GM23248 (cell line): ENCODE results near the gene ARSI.

Experiments
- EZH2 ChIP-seq: fragments of 200-600 bp; sonication (generic); IDR thresholded peaks from 2 replicates; pipeline ENCODE4 v1.6.1; 2018; ENCODE audit warnings: antibody characterized with exemption, mild to moderate bottlenecking; ENCODE audit not compliant: insufficient read depth, poor library complexity, severe bottlenecking
- EZH2phosphoT487 ChIP-seq: fragments of 200-600 bp; sonication (generic); IDR thresholded peaks from 2 replicates; pipeline ENCODE4 v1.6.1; 2018; ENCODE audit warnings: antibody characterized with exemption, moderate library complexity, mild to moderate bottlenecking, low read depth; ENCODE audit not compliant: insufficient read depth

- TF ChIP-seq EZH2phosphoT487 (no peak), EZH2 (no peak)
Measured at GRCh38 chr5:150254363-150254762, 48.3 kb downstream of the ARSI start.
